HepG2 (cell line): ENCODE data around the gene DGKB. TPM values are rescaled to one million over a fixed set of nuclear protein-coding genes. Genes with fewer than 3 reads are reported as not detected.

Experiments used
- ATAC-seq: fragments of 200-7000 bp; cut with Tn5 transposase; 3 replicates; pipeline ENCODE4 v1.9.1; 2020; ENCODE audit warnings: mild to moderate bottlenecking, moderate library complexity
- BruUV-seq: library from RNA; stranded (reverse); fragments of 400-500 nt; replicated peaks from 2 replicates; lab custom pipeline; 2021; lab: Mats Ljungman, UMichigan
- CTCF ChIA-PET: fragments of 300-600 bp; formaldehyde crosslinking; extraction: SDS; loops from one replicate; lab custom pipeline; 2021; ENCODE audit warnings: low total read pairs, inconsistent platforms, low intra/inter-chr PET ratio; lab: Yijun Ruan, JAX
- POLR2A ChIA-PET: fragments of 350-600 bp; sonication (Branson Sonifier 250); formaldehyde crosslinking; loops from one replicate; lab custom pipeline; 2020; ENCODE audit warnings: antibody characterized with exemption, inconsistent platforms; lab: Yijun Ruan, JAX
- DNase-seq: peaks from one replicate; pipeline ENCODE4 v3.0.0-alpha.2; 2015; ENCODE audit warnings: low spot score
- FAIRE-seq: peaks from 3 replicates; lab custom pipeline; 2011; peaks lifted over from hg19 to GRCh38; lab: Jason Lieb, UNC
- H2AFZ ChIP-seq: one replicate; pipeline ENCODE4 v1.6.1; 2011; ENCODE audit warnings: low read length, inconsistent platforms
- H3K27ac ChIP-seq: fragments of 300-600 bp; 3 replicates; pipeline ENCODE4 v1.8.0; 2011; ENCODE audit warnings: mixed run types, mild to moderate bottlenecking, mixed read lengths, low read length, inconsistent platforms; ENCODE audit not compliant: insufficient read depth; ENCODE audit errors: extremely low read length
- H3K27me3 ChIP-seq, 2 experiments: fragments of 200-600 bp in 1 of 2; 2 replicates in 1 of 2; 3 replicates in 1 of 2; pipeline versions ENCODE4 v1.6.0 to v1.8.0; 2011; ENCODE audit warnings: low read length in 2 of 2, mild to moderate bottlenecking in 2 of 2, moderate library complexity in 2 of 2, inconsistent platforms in 1 of 2; ENCODE audit not compliant: insufficient read depth in 2 of 2, control insufficient read depth in 1 of 2
- H3K36me3 ChIP-seq, 2 experiments: fragments of 200-600 bp in 1 of 2; replicated peaks in 1 of 2; 2 replicates in 1 of 2; 3 replicates in 1 of 2; pipeline versions ENCODE4 v1.5.1 to v1.8.0; 2011; ENCODE audit warnings: low read length in 2 of 2, inconsistent platforms in 1 of 2; ENCODE audit not compliant: insufficient read depth in 2 of 2, control insufficient read depth in 1 of 2
- H3K4me1 ChIP-seq: 2 replicates; pipeline ENCODE4 v1.5.1; 2012; ENCODE audit warnings: low read length, inconsistent platforms; ENCODE audit not compliant: insufficient read depth
- H3K4me2 ChIP-seq: 2 replicates; pipeline ENCODE4 v1.6.0; 2011; ENCODE audit warnings: low read depth, low read length, inconsistent platforms
- H3K4me3 ChIP-seq, 3 experiments: fragments of 200-600 bp in 1 of 3; sonication (generic), shearing (Covaris generic) in 1 of 3; replicated peaks in 1 of 3; 2 replicates each; pipeline ENCODE4 v1.5.1; 2011 to 2016; ENCODE audit warnings: low read length in 3 of 3, inconsistent platforms in 2 of 3, low read depth in 2 of 3, mild to moderate bottlenecking in 2 of 3, control low read depth in 1 of 3, mixed read lengths in 1 of 3; ENCODE audit not compliant: insufficient read depth in 1 of 3
- H3K79me2 ChIP-seq: one replicate; pipeline ENCODE4 v1.6.1; 2011; ENCODE audit warnings: low read length, inconsistent platforms; ENCODE audit not compliant: insufficient read depth
- H3K9ac ChIP-seq: 2 replicates; pipeline ENCODE4 v1.6.0; 2011; ENCODE audit warnings: mild to moderate bottlenecking, low read depth, low read length, inconsistent platforms; ENCODE audit not compliant: insufficient read depth
- H3K9me3 ChIP-seq: 2 replicates; pipeline ENCODE4 v1.5.1; 2012; ENCODE audit warnings: mild to moderate bottlenecking, low read length
- H4K20me1 ChIP-seq: 2 replicates; pipeline ENCODE4 v1.6.0; 2011; ENCODE audit warnings: inconsistent platforms, mild to moderate bottlenecking, low read length, moderate library complexity; ENCODE audit not compliant: insufficient read depth
- MLLT10 ChIP-seq: sonication (generic); formaldehyde crosslinking; IDR thresholded peaks from 2 replicates; pipeline ENCODE4 v1.4.0; 2020; ENCODE audit warnings: missing genetic modification reagents
- MLXIP ChIP-seq: sonication (generic); formaldehyde crosslinking; IDR thresholded peaks from 2 replicates; pipeline ENCODE4 v1.9.0; 2021; ENCODE audit warnings: missing genetic modification reagents, borderline replicate concordance
- NCOA1 ChIP-seq: sonication (generic); formaldehyde crosslinking; IDR thresholded peaks from 2 replicates; pipeline ENCODE4 v1.9.0; 2021; ENCODE audit warnings: missing genetic modification reagents
- SIX1 ChIP-seq: sonication (generic); formaldehyde crosslinking; IDR thresholded peaks from 2 replicates; pipeline ENCODE4 v1.4.0; 2020; ENCODE audit warnings: missing genetic modification reagents, borderline replicate concordance
- ZFY ChIP-seq: sonication (generic); formaldehyde crosslinking; IDR thresholded peaks from 2 replicates; pipeline ENCODE4 v1.4.0; 2020; ENCODE audit warnings: missing genetic modification reagents
- ZNF660 ChIP-seq: sonication (generic); formaldehyde crosslinking; IDR thresholded peaks from 2 replicates; pipeline ENCODE4 v1.5.1; 2020; ENCODE audit warnings: mild to moderate bottlenecking, low read depth, missing genetic modification reagents, borderline replicate concordance
- ZNF746 ChIP-seq: sonication (generic); formaldehyde crosslinking; IDR thresholded peaks from 2 replicates; pipeline ENCODE4 v1.8.0; 2022; ENCODE audit warnings: mild to moderate bottlenecking, missing genetic modification reagents
- ZNF777 ChIP-seq: sonication (generic); formaldehyde crosslinking; IDR thresholded peaks from 2 replicates; pipeline ENCODE4 v1.4.0; 2020; ENCODE audit warnings: missing genetic modification reagents
- WGBS: methylation state at CpG from one replicate; pipeline ENCODE4 v1.1.6; 2017; ENCODE audit warnings: low lambda C conversion rate; 5-methylcytosine and 5-hydroxymethylcytosine counted together
- in situ Hi-C: cut with HindIII; loops from 2 replicates; pipeline ENCODE4 v1.10.0; 2017; ENCODE audit warnings: low pct_unique_long_range_greater_than_20kb; ENCODE audit not compliant: extremely low pct_ligation_motif_present
- intact Hi-C: fragments of 100-400 bp; cut with micrococcal nuclease; formaldehyde crosslinking; loops from one replicate; pipeline ENCODE4 v1.10.0; 2022; ENCODE audit not compliant: unreplicated experiment
- polyA plus RNA-seq, 8 experiments: library from polyadenylated mRNA; depleted of rRNA in 3 of 8; stranded (reverse) in 7 of 8; unstranded in 1 of 8; fragments of >200 nt; fragmentation: Illumina TruSeq in 4 of 8; extraction: Trizol in 4 of 8; gene quantifications; 2 replicates each; pipeline versions ENCODE4 v1.2.1 to v1.2.3, GENCODE V29; 2011 to 2016; ENCODE audit warnings: low read depth in 4 of 8, missing spikeins in 1 of 8, mixed read lengths in 1 of 8; ENCODE audit not compliant: insufficient read depth in 1 of 8
- total RNA-seq, 5 experiments: library from RNA; depleted of rRNA; stranded (reverse); fragments of >200 nt; fragmentation: Illumina TruSeq; extraction: Trizol; gene quantifications; 2 replicates each; pipeline ENCODE4 v1.2.3, GENCODE V29; 2016; ENCODE audit warnings: low read depth in 1 of 5

Gene DGKB
- total and polyA plus RNA-seq, 2 of the 13 experiments (the other 11 are each of a cell fraction or from before 2014, with no cell fraction given): not detected

- Histone ChIP-seq H3K27me3 (no peaks in the 10 kb centered on the region), H3K4me2 (no peak overlapping the region), H4K20me1 (no peaks in the 10 kb centered on the region), H3K27ac (no peak overlapping the region), H3K4me3 (no peak overlapping the region), H3K9ac (no peak overlapping the region), H2AFZ (no peak overlapping the region), H3K36me3 (no peaks in the 10 kb centered on the region), H3K79me2 (no peaks in the 10 kb centered on the region), H3K4me1 (no peaks in the 10 kb centered on the region), H3K9me3 (no peaks in the 10 kb centered on the region; the same call in 1 of the 2 replicates)
- 34% methylated on average over 5 of the region's 5 CpGs for WGBS
- TF ChIP-seq MLLT10 (CRISPR knock-in tag) (no peak), SIX1 (CRISPR knock-in tag) (no peak), NCOA1 (no peak), MLXIP (CRISPR knock-in tag) (no peak), ZFY (CRISPR knock-in tag) (no peak), ZNF746 (CRISPR knock-in tag) (no peak), ZNF660 (no peak), ZNF777 (no peak)
- ChIA-PET POLR2A (no interaction called here), CTCF (no interaction called here)
- in situ Hi-C loops (no loop called here), intact Hi-C loops (no loop called here)
- no TSS peak for BruUV-seq
- FAIRE-seq (no peak), ATAC-seq (no peak), DNase-seq (no peak)
These were observed 67.2 kb downstream of the DGKB start for GRCh38 chr7:14835384-14835783.
